ENCODE measurements around the gene NDUFB4. TPM values are rescaled to one million over a fixed set of nuclear protein-coding genes. Genes with fewer than 3 reads are reported as not detected.
A peak's percentile ranks its signal among the peaks of the same experiment; 100 is the strongest.

Gene NDUFB4
- total RNA-seq, 1 experiment from 2014 or later: 283 TPM

GRCh38 chr3:120563356-120564022 lies 32.6 kb upstream of the NDUFB4 start:
- intact Hi-C loops (cut with micrococcal nuclease): loop anchor here (10.0 kb wide), 2 partner anchors 331 to 681 kb away; no protein-coding TSS in a partner anchor
- ChIA-PET CTCF (no interaction called here), POLR2A (ENCODE audit: unreplicated experiment) (no interaction called here)
- H3F3A ChIP-seq (ENCODE audit: low read length, unreplicated experiment): no peaks in the 10 kb centered on the region
- H3K36me3 ChIP-seq (ENCODE audit: low read depth, low read length): no peaks in the 10 kb centered on the region
- H3K4me3 ChIP-seq (ENCODE audit: low read length): no peak overlapping the region
- no peak for ATAC-seq
- H3K27me3 ChIP-seq (ENCODE audit: low read length): no peaks in the 10 kb centered on the region
- no peak overlapping the region for H2AFZ ChIP-seq (ENCODE audit: low read length)
- no peak for DNase-seq
- H4K20me1 ChIP-seq (ENCODE audit: low read length): no peaks in the 10 kb centered on the region
- H3K9me2 ChIP-seq (replicated peaks; ENCODE audit: low read length): no peaks in the 10 kb centered on the region
- no peaks in the 10 kb centered on the region for H3K79me2 ChIP-seq (ENCODE audit: low read length)
- H3K9ac ChIP-seq (ENCODE audit: low read length): no peak overlapping the region
- no peak overlapping the region for H3K4me2 ChIP-seq (ENCODE audit: low read length)
- peaks cover 32% of the 10 kb centered on the region for H3K4me1 ChIP-seq (ENCODE audit: insufficient read depth, low read length)
- no peaks in the 10 kb centered on the region for H3K9me3 ChIP-seq (ENCODE audit: low read length)
- BruUV-seq (replicated peaks): no TSS peak
- TF ChIP-seq EZH2 (IDR thresholded peaks at IDR 0.05; ENCODE audit: low read length, unreplicated experiment): no peak
- TF ChIP-seq, protein P1, sequence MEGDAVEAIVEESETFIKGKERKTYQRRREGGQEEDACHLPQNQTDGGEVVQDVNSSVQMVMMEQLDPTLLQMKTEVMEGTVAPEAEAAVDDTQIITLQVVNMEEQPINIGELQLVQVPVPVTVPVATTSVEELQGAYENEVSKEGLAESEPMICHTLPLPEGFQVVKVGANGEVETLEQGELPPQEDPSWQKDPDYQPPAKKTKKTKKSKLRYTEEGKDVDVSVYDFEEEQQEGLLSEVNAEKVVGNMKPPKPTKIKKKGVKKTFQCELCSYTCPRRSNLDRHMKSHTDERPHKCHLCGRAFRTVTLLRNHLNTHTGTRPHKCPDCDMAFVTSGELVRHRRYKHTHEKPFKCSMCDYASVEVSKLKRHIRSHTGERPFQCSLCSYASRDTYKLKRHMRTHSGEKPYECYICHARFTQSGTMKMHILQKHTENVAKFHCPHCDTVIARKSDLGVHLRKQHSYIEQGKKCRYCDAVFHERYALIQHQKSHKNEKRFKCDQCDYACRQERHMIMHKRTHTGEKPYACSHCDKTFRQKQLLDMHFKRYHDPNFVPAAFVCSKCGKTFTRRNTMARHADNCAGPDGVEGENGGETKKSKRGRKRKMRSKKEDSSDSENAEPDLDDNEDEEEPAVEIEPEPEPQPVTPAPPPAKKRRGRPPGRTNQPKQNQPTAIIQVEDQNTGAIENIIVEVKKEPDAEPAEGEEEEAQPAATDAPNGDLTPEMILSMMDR (conservative IDR thresholded peaks at IDR 0.05; ENCODE audit: low read depth, low read length): no peak
- TF ChIP-seq EZH2phosphoT487 (IDR thresholded peaks at IDR 0.05; ENCODE audit: borderline replicate concordance, low read length): no peak
- H3K27ac ChIP-seq (ENCODE audit: low read length): no peak overlapping the region

- H3K27me3 ChIP-seq (ENCODE audit: low read length): no peaks in the 10 kb centered on the region
- no peaks in the 10 kb centered on the region for H4K20me1 ChIP-seq (ENCODE audit: low read length)
- no TSS peak for BruUV-seq (replicated peaks)
- H3K4me2 ChIP-seq (ENCODE audit: low read length): no peak overlapping the region
- TF ChIP-seq EZH2 (IDR thresholded peaks at IDR 0.05; ENCODE audit: low read length, unreplicated experiment): no peak
- no peak for TF ChIP-seq EZH2phosphoT487 (IDR thresholded peaks at IDR 0.05; ENCODE audit: borderline replicate concordance, low read length)
- TF ChIP-seq, protein P1 (conservative IDR thresholded peaks at IDR 0.05; ENCODE audit: low read depth, low read length): no peak
- H3K36me3 ChIP-seq (ENCODE audit: low read depth, low read length): no peaks in the 10 kb centered on the region
- H3K4me1 ChIP-seq (ENCODE audit: insufficient read depth, low read length): peaks cover 12% of the 10 kb centered on the region; the same call in 1 of the 2 replicates
- ATAC-seq: no peak
- no peaks in the 10 kb centered on the region for H3K79me2 ChIP-seq (ENCODE audit: low read length)
- ChIA-PET CTCF (interaction anchor here (0.6 to 2.1 kb wide), 5 partner anchors 8 to 229 kb away, joined by 3 to 26 read pairs (median 6); no protein-coding TSS in a partner anchor), POLR2A (ENCODE audit: unreplicated experiment) (no interaction called here)
- no peak overlapping the region for H3K9ac ChIP-seq (ENCODE audit: low read length)
- no peaks in the 10 kb centered on the region for H3F3A ChIP-seq (ENCODE audit: low read length, unreplicated experiment)
- intact Hi-C loops (cut with micrococcal nuclease): loop anchor here (5.0 to 10.0 kb wide), 3 partner anchors 126 to 678 kb away; no protein-coding TSS in a partner anchor
- H2AFZ ChIP-seq (ENCODE audit: low read length): peak overlapping the region; percentile 86; the same call in 1 of the 2 replicates
- no peaks in the 10 kb centered on the region for H3K9me3 ChIP-seq (ENCODE audit: low read length)
- H3K4me3 ChIP-seq (ENCODE audit: low read length): no peak overlapping the region
- H3K27ac ChIP-seq (ENCODE audit: low read length): no peak overlapping the region
- no peaks in the 10 kb centered on the region for H3K9me2 ChIP-seq (replicated peaks; ENCODE audit: low read length)
- DNase-seq: no peak
Measured at GRCh38 chr3:120566243-120566975, 29.7 kb upstream of the NDUFB4 start.
